Activated CD4-positive, alpha-beta T cell treated with anti-CD3 and anti-CD28 coated beads, Interleukin-2, amount 50 U/mL, for 1 hour (primary cell): ENCODE data around the gene SYPL1.

ENCODE experiments used
- DNase-seq: peaks from one replicate; pipeline ENCODE4 v3.0.0-alpha.2; 2020

SYPL1 gene

DNA sequence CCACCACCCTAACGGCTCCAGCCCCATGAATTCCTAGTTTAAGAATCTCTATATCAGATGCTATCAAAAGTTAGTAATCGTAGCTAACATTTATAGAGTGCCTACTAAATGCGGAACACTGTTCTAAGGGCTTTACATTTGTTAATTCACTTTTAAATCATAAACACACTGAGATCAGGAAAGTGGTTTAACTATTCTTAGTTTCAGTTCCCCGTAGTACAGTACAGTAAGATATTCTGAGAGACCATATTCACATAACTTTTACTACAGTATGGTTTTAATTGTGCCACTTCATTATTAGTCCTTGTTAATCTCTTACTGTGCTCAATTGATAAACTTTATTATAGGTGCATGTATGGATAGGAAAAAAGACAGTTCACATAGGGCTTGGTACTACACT is 22.5 kb downstream of the SYPL1 start:
- DNase-seq, result no peak

DNA sequence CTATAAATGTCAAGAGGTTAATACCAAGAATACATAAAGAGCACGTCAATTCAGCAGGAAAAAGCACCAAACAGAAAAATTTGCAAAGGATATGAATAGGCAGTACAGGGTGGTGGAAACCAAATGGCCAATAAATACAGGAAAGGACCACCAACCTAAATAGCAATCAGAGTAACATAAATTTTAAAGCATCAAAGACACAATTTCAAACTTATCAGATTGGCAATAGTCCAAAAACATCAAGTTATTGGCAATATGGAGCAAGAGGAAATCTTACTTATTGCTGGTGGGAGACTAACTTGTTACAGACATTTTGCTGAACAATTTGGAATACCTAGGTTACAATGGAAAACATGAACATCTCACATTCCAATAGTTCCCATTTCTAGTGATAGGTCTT is 24.1 kb downstream of the SYPL1 start:
- no peak for DNase-seq

DNA sequence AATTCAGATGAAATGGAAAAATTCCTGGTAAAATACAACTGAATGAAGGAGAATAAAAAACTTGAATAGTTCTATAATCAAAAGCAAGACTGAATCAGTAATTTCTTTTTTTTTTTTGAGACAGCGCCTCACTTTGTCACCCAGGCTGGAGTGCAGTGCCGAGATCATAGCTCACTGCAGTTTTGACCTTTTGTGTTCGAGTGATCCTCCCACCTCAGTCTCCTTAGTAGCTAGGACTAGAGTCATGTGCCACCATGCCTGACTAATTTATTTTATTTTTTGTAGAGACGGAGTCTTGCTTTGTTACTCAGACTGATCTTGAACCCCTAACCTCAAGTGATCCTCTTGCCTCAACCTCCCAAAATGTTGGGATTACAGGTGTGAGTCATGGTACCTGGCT is 26.1 kb downstream of the SYPL1 start:
- no peak for DNase-seq

- no peak for DNase-seq
These were observed 27.1 kb downstream of the SYPL1 start for GRCh38 chr7:106085015-106085414.

GRCh38 chr7:106083717-106084116 is 28.4 kb downstream of the SYPL1 start:
- DNase-seq, result no peak

DNA sequence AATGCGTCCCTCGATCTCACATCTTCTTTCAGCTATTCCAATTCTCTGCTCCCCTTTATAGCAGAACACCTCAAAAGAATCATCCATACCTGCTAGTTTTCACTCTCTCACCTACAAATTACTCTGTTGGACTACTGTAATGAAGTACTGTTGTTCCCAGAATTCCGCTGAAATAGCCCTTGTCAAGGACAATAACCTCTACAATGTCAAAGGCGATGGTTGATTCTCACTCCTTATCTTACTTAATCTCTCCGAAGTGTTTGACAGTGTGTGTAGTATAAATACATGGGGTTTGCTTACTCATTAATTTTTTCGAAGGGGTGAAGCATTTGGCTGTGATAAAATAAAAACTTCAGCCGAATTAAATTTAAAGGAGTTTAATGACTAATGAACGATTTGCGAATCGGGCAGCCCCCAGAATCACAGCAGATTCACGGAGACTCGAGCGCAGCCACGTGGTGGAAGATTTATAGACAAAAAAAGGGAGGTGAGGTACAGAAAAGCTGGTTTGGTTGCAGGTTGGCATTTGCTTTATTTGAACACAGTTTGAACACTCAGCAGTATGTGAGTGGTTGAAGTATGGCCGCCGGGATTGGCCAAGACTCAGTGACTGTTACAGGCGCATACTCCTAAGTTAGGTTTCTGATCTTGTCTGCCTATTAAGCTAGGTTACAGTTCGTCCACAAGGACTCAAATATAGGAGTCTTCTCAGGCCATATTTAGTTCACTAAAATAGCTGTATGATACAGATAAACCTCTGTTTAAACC is 29.8 kb downstream of the SYPL1 start:
- no peak for DNase-seq

DNA sequence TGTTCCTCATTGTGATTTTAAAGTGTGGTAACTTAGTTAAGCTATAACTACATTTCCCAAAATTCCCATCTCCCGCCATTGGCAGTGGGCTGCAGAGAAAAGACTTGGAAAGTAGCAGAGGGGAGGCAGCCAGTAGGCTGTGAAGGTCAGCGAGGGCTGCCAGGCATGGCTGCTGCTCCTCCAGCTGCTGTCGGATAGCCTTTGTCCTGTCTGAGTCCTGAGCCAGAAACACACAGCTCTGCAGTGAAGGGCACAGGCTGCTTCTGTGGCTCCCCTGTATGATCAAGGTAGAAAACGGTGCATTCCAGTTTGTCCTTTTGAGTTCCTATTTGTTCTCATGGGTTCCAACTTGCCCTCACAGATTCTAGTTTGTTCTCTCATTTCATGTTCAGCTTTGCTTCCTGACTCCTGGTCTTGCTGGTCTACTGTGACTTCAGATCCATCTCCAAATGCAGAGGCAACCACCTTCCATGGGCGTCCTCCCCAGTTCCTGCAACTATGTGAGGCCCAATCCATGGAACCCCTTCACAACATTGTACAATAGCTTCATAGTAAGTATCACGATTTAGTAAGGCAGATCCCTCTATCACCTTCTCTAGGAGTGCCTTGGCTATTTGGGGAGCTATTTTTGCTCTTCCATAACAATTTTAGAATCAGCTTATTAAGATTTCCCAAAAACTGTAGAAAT is 31.7 kb downstream of the SYPL1 start:
- DNase-seq, result no peak

GRCh38 chr7:106076537-106076936 is 35.6 kb downstream of the SYPL1 start:
- DNase-seq, result no peak

DNA sequence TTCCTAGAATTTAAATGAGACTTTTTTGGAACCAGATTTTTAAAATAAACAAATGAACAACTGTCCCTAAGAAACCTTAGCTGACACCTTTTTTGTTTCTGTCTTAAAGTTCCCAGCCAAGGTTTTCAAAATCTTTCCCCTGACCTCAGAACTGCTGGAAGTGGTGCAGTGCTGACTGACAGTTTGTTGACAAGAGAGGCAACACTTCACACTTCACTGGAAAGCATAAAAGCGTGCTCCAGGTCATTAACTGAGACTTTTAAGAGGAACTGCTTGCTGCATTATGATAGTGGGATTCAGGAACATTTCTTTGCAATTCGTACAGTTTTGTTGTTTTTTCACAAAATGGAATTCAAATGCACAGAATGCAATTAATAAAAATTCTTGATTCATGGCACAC is 36.2 kb downstream of the SYPL1 start:
- DNase-seq, result no peak

- DNase-seq, result no peak
These were observed 37.9 kb downstream of the SYPL1 start for GRCh38 chr7:106074257-106074656.

GRCh38 chr7:106073701-106074100 is 38.4 kb downstream of the SYPL1 start:
- DNase-seq, result no peak

- DNase-seq, result no peak
These were observed 39.4 kb downstream of the SYPL1 start for GRCh38 chr7:106072715-106073091.

DNA sequence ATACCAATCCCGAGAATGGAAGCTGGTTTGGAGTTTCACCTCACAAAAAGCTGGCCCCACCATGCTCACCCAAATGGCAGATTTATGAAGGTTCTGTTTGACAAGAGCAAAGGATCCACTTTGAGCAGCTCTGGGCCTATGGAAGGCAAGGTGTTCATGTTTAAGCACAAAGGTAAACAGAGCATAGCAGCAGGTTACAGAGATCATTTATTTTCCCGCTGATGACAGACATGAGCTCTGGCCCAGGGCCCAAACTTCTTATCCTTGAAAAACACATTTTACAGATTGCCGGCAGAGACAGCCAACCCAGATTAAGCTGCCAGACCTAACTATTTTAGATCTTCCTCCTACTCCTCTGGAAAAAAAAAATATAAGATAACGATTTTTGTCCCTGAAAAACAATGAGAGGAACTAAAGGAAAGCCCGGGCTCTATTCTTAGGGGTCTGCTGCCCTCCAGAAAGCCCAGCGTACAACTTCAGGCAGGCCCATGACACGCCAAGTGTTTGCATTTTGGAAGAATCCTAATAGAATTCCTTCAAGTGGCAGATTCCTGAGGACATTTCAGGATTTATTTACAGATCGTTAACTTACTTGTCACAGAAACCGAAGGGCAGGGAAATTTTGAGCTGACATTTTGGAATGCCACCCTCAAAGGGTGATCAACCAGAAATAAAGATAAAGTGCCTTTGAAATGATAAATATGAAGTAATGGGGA is 40.0 kb downstream of the SYPL1 start:
- DNase-seq, result no peak

DNA sequence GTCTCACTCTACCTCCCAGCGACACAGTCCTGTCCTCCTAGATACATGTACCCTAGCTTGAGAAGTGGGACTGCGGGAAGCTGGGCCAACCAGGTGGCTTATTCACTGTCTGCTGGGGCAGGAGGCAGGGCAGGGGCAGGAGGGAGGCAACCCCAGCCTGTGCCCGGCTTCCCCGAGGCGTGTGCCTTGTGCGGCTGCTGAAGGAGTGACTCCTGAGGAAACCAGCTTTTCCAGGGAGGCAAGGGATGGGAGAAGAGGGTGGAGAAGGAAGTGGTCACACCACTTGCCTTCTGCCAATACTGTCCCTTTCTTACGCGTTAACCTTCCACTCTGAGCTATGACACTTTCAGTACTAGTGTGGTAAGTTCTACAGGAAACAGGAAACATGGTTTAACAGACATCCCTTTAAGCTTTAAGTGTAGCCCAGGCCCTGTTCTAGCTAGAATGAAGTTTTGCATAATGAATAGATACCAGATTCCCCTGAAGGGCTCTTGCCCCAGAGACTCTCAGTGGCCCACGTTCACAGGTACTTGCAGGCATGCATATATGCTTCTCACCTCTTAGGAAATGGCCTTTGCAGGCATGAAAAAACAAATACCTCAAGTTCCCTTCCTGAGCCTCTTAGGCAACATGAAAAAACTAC is 40.6 kb downstream of the SYPL1 start:
- peak; percentile 18 for DNase-seq

DNA sequence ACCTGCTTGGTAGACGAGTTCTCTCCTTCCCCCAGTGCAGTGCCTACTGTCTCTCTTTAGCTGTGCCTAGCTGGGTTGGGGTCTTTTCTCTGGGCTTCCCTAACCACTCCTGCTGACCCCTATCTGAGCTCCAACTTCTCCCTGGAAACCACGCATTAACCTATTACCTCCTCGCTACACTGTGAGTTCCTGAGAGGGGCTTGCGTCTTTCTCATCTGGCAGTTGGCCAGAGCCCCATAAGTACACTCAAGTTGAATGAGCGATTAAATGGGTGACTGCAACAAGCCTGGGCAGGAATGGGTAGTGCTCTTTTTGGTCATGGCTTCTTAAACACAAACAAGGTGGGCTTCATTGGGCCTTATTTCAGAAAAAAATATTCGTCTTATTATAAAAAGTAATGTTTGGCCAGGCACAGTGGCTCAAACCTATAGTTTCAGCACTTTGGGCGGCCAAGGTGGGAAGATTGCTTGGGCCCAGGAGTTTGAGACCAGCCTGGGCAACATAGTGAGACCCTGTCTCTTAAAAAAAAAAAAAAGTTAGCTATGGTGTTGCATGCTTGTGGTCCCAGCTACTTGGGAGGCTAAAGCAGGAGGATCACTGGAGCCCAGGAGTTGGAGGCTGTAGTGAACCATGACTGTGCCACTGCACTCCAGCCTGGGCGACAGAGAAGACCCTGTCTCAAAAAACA is 41.4 kb downstream of the SYPL1 start:
- DNase-seq, result no peak

DNA sequence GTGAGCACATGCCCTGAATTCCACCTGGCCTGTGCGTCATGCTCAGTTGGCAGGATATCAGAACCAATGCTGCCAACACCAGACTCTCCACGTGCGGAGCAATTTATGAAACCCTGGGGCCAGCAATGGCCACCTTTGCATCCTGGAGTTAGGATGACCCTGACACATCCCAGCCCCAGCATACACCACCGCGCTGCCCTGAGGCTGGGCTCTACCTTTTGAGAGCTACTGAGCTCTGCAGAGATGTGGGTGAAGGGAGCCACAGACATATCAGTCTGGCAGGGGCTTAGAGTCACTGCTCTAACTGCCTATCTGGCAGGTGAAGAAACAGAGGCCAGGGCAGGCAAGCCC is 41.9 kb downstream of the SYPL1 start:
- no peak for DNase-seq

GRCh38 chr7:106069471-106070200 is 42.5 kb downstream of the SYPL1 start:
- DNase-seq, result no peak

DNA sequence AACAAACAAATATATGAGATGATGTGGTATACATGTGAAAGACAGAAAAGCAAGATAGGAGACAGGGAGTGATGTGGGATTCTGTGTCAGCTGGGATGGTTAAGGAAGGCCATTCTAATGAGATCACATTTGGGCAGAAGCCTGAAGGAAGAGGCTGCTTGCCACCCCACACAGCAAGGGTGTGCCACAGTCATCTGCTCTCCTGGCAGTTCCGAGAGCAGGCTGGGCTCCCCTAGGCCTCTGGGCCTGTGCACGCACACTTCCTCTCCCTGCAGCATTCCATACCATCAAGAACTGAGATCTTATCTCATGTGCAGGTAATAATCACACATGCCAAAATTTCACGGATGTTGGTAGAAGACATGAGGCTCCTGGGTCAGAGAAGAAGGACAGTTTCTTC is 43.1 kb downstream of the SYPL1 start:
- DNase-seq, result no peak

DNA sequence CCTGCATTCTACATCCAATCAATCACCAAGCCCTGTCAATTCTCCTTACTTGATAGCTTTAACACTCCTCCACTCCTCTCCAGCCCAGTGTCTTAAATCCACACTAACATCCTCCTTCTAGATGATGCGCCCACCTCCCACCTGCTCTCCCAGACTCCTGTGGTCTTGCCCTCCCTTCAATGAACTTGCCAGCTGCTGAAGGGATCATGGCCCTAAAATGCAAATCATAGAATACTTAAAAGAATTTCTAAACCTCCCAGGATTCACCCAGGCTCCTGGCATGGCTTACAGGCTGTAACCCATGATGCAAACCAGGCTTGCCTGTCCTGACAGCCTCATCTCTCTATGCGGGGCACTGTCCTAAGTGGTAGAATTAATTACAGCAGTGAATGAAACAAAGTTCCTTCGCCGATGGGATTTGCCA is 43.6 kb downstream of the SYPL1 start:
- DNase-seq, result no peak

GRCh38 chr7:106067678-106068077 is 44.4 kb downstream of the SYPL1 start:
- DNase-seq, result no peak

- DNase-seq, result no peak
These were observed 46.3 kb downstream of the SYPL1 start for GRCh38 chr7:106065575-106066500.
